BE2C (cell line): ENCODE results near the gene GPR4.

ENCODE experiments used
- DNase-seq: peaks from one replicate; pipeline ENCODE4 v3.0.0-alpha.2; 2020
- H3K27me3 ChIP-seq: fragments of 250-450 bp; sonication (Bioruptor Pico); 2 replicates; pipeline ENCODE4 v1.5.1; 2020; ENCODE audit warnings: mild to moderate bottlenecking
- H3K36me3 ChIP-seq: fragments of 250-450 bp; sonication (Bioruptor Pico); 2 replicates; pipeline ENCODE4 v1.5.1; 2020; ENCODE audit warnings: mild to moderate bottlenecking
- H3K4me1 ChIP-seq: fragments of 250-450 bp; sonication (Bioruptor Pico); 2 replicates; pipeline ENCODE4 v1.5.1; 2020
- H3K4me3 ChIP-seq: 2 replicates; pipeline ENCODE4 v1.5.1; 2011; ENCODE audit warnings: low read depth, low read length
- H3K9me3 ChIP-seq: fragments of 250-450 bp; sonication (Bioruptor Pico); 2 replicates; pipeline ENCODE4 v1.5.1; 2020
- CTCF ChIP-seq: IDR thresholded peaks from 2 replicates; pipeline ENCODE4 v1.5.1; 2012; ENCODE audit warnings: mild to moderate bottlenecking, low read depth, low read length

Gene GPR4

DNA sequence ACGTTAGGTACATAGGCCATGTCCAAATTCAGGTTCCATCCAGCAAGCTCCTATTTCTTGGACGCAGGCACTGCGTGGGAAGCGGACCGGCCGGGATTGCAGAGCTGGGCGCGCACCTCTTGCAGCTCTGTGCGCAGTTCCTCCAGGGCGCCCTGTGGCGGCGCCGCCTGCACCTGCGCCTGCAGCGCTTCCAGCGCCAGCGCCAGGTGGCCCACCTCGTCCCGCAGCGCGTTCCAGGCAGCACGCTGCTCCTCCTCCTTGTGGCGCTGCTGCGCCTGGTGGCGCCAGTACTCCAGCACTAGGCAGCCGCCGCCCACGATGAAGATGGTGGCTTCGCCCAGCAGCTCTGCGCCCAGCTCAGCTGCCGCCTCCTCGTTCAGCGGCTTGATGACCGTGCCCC, 48.5 kb downstream of the GPR4 start:
- DNase-seq, result peak; percentile 42
- H3K36me3 ChIP-seq, result no peaks in the 10 kb centered on the region
- no peaks in the 10 kb centered on the region for H3K9me3 ChIP-seq
- no peaks in the 10 kb centered on the region for H3K27me3 ChIP-seq
- TF ChIP-seq CTCF, result peak; percentile 27
- no peak overlapping the region for H3K4me3 ChIP-seq
- H3K4me1 ChIP-seq, result no peaks in the 10 kb centered on the region

GRCh38 chr19:45547965-45548609, 53.9 kb downstream of the GPR4 start:
- DNase-seq, result no peak
- Histone ChIP-seq H3K4me3 (no peak overlapping the region), H3K4me1 (no peaks in the 10 kb centered on the region), H3K27me3 (no peaks in the 10 kb centered on the region), H3K9me3 (no peaks in the 10 kb centered on the region), H3K36me3 (no peaks in the 10 kb centered on the region)
- TF ChIP-seq CTCF, result no peak

- H3K4me1 ChIP-seq, result no peaks in the 10 kb centered on the region
- DNase-seq, result no peak
- H3K4me3 ChIP-seq, result no peak overlapping the region
- no peaks in the 10 kb centered on the region for H3K27me3 ChIP-seq
- H3K9me3 ChIP-seq, result no peaks in the 10 kb centered on the region
- no peaks in the 10 kb centered on the region for H3K36me3 ChIP-seq
- no peak for TF ChIP-seq CTCF
These were observed 54.7 kb downstream of the GPR4 start for GRCh38 chr19:45547211-45547770.

DNA sequence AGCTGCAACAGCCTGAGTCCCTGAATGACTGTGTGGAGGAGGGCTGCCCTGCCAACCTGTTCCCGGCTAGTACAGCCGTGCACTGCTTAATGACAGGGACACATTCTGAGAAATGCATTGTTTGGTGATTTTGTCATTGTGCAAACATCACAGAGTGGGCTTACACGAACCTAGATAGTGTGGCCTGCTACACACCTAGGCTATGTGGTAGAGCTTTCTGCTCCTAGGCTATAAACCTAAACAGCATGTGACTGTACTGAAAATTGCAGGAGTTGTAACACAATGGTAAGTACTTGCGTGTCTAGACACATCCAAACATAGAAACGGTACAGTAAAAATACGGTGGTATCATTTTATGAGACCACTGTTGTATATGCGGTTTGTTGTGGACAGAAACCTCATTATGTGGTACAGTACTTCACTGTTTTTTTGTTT, 59.8 kb downstream of the GPR4 start:
- no peaks in the 10 kb centered on the region for H3K27me3 ChIP-seq
- H3K4me1 ChIP-seq, result no peaks in the 10 kb centered on the region
- no peak for DNase-seq
- TF ChIP-seq CTCF, result no peak
- H3K9me3 ChIP-seq, result no peaks in the 10 kb centered on the region
- H3K36me3 ChIP-seq, result no peaks in the 10 kb centered on the region
- no peak overlapping the region for H3K4me3 ChIP-seq
